GM12872 (cell line): ENCODE measurements around the gene TBC1D3C.
"Not testable (repeated sequence)": the region's sequence is repeated elsewhere in the genome, so short reads cannot be mapped to it uniquely, and the experiment has no call there.

Source experiments
- TF ChIP-seq, protein P1 (sequence below): IDR thresholded peaks from 3 replicates; pipeline ENCODE4 v1.5.1; 2011; ENCODE audit warnings: low read depth, mild to moderate bottlenecking, low read length, moderate library complexity; ENCODE audit not compliant: insufficient read depth

The TBC1D3C gene

DNA sequence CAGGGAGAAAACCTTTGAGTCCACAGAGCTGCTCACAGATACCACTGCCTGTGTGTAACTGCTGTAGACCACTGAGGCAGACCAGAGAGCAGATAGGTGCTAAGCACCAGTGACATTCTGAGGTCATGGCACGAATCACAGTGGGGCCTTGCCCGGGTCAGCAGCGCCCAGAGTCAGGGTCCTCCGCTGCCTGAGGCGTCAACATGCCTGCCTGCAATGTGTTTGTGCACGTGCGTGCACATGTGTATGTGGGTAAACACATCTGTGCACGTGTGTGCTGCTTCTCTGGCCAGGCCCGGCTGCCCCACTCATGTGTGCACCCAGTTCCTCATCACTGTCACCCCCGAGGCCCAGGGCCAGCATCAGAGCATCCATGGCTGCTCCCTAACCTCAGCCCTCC, at the start of gene TBC1D3C:
TSS of gene TBC1D3C (minus strand) at position 101 of the 400 bp plus-strand sequence. CDS start 1,568 bp downstream, outside the sequence.
- TF ChIP-seq, protein P1, sequence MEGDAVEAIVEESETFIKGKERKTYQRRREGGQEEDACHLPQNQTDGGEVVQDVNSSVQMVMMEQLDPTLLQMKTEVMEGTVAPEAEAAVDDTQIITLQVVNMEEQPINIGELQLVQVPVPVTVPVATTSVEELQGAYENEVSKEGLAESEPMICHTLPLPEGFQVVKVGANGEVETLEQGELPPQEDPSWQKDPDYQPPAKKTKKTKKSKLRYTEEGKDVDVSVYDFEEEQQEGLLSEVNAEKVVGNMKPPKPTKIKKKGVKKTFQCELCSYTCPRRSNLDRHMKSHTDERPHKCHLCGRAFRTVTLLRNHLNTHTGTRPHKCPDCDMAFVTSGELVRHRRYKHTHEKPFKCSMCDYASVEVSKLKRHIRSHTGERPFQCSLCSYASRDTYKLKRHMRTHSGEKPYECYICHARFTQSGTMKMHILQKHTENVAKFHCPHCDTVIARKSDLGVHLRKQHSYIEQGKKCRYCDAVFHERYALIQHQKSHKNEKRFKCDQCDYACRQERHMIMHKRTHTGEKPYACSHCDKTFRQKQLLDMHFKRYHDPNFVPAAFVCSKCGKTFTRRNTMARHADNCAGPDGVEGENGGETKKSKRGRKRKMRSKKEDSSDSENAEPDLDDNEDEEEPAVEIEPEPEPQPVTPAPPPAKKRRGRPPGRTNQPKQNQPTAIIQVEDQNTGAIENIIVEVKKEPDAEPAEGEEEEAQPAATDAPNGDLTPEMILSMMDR: not testable (repeated sequence)
